HepG2 (cell line): Measurements from ENCODE around the gene CHN2. TPM values are rescaled to one million over a fixed set of nuclear protein-coding genes. Genes with fewer than 3 reads are reported as not detected.

Experiments
- ARID4A ChIP-seq: sonication (generic); formaldehyde crosslinking; IDR thresholded peaks from 2 replicates; pipeline ENCODE4 v1.5.0; 2020; ENCODE audit warnings: mild to moderate bottlenecking, missing genetic modification reagents, borderline replicate concordance
- CTCF ChIP-seq: sonication (generic); formaldehyde crosslinking; IDR thresholded peaks from 2 replicates; pipeline ENCODE4 v1.5.0; 2020; ENCODE audit warnings: mild to moderate bottlenecking, missing genetic modification reagents, moderate library complexity
- E2F1 ChIP-seq: sonication (generic); formaldehyde crosslinking; IDR thresholded peaks from 2 replicates; pipeline ENCODE4 v1.5.0; 2020; ENCODE audit warnings: missing genetic modification reagents
- ISX ChIP-seq: sonication (generic); formaldehyde crosslinking; conservative IDR thresholded peaks from 2 replicates; pipeline ENCODE4 v1.5.0; 2020; ENCODE audit warnings: missing genetic modification reagents
- LCORL ChIP-seq, 2 experiments: fragments of 450-650 bp in 1 of 2; sonication (generic) in 1 of 2; formaldehyde crosslinking in 1 of 2; IDR thresholded peaks; 2 replicates each; pipeline versions ENCODE4 v1.5.0 to v1.6.1; 2017 to 2020; ENCODE audit warnings: antibody characterized with exemption in 1 of 2, missing genetic modification reagents in 1 of 2
- MYNN ChIP-seq: sonication (generic); formaldehyde crosslinking; IDR thresholded peaks from 2 replicates; pipeline ENCODE4 v1.4.0; 2020; ENCODE audit warnings: mild to moderate bottlenecking, low read depth, missing genetic modification reagents
- PCBP2 ChIP-seq: fragments of 200-400 bp; formaldehyde crosslinking; optimal IDR thresholded peaks from 2 replicates; pipeline ENCODE3; 2018; ENCODE audit warnings: low read length, low read depth; ENCODE audit not compliant: poor library complexity, severe bottlenecking
- RCOR2 ChIP-seq: IDR thresholded peaks from 2 replicates; pipeline ENCODE4 v1.6.1; 2016; ENCODE audit warnings: missing biosample characterization, missing genetic modification reagents
- ZNF33B ChIP-seq: sonication (generic); formaldehyde crosslinking; IDR thresholded peaks from 2 replicates; pipeline ENCODE4 v1.5.1; 2020; ENCODE audit warnings: mild to moderate bottlenecking, missing genetic modification reagents
- ZNF484 ChIP-seq: sonication (generic); formaldehyde crosslinking; IDR thresholded peaks from 2 replicates; pipeline ENCODE4 v1.5.1; 2020; ENCODE audit warnings: mild to moderate bottlenecking, low read depth, missing genetic modification reagents, borderline replicate concordance
- ZNF562 ChIP-seq: sonication (generic); formaldehyde crosslinking; IDR thresholded peaks from 2 replicates; pipeline ENCODE4 v1.8.0; 2022; ENCODE audit warnings: missing genetic modification reagents, borderline replicate concordance
- ZNF644 ChIP-seq: IDR thresholded peaks from 2 replicates; pipeline ENCODE4 v1.6.1; 2016; ENCODE audit warnings: low read depth
- polyA plus RNA-seq, 8 experiments: library from polyadenylated mRNA; depleted of rRNA in 3 of 8; stranded (reverse) in 7 of 8; unstranded in 1 of 8; fragments of >200 nt; fragmentation: Illumina TruSeq in 4 of 8; extraction: Trizol in 4 of 8; gene quantifications; 2 replicates each; pipeline versions ENCODE4 v1.2.1 to v1.2.3, GENCODE V29; 2011 to 2016; ENCODE audit warnings: low read depth in 4 of 8, missing spikeins in 1 of 8, mixed read lengths in 1 of 8; ENCODE audit not compliant: insufficient read depth in 1 of 8
- total RNA-seq, 5 experiments: library from RNA; depleted of rRNA; stranded (reverse); fragments of >200 nt; fragmentation: Illumina TruSeq; extraction: Trizol; gene quantifications; 2 replicates each; pipeline ENCODE4 v1.2.3, GENCODE V29; 2016; ENCODE audit warnings: low read depth in 1 of 5

Gene CHN2
- total and polyA plus RNA-seq, 2 of the 13 experiments (the other 11 are each of a cell fraction or from before 2014, with no cell fraction given), result 23.5 to 30.5 TPM

GRCh38 chr7:29406366-29406765 lies 211.8 kb downstream of the CHN2 start (continued):
- TF ChIP-seq PCBP2, result no peak
- TF ChIP-seq CTCF (CRISPR knock-in tag), result no peak
- TF ChIP-seq LCORL (IDR thresholded peaks at IDR 0.05), result no peak
- peak; percentile 4; the same call in 1 of the 2 replicates for TF ChIP-seq LCORL (CRISPR knock-in tag; IDR thresholded peaks at IDR 0.05)
- no peak for TF ChIP-seq RCOR2 (CRISPR knock-in tag)
- TF ChIP-seq ZNF644 (CRISPR knock-in tag), result no peak
- TF ChIP-seq E2F1 (CRISPR knock-in tag), result no peak
- peak; percentile 20; the same call in 1 of the 2 replicates for TF ChIP-seq ARID4A (CRISPR knock-in tag)
- TF ChIP-seq ISX (CRISPR knock-in tag), result no peak
- no peak for TF ChIP-seq ZNF484 (CRISPR knock-in tag)
- TF ChIP-seq ZNF562 (CRISPR knock-in tag), result no peak
- no peak for TF ChIP-seq MYNN (CRISPR knock-in tag)
- TF ChIP-seq ZNF33B, result no peak
